IMR-90 (cell line): ENCODE data around the gene CADM2. TPM values are rescaled to one million over a fixed set of nuclear protein-coding genes. Genes with fewer than 3 reads are reported as not detected.

Experiments
- ATAC-seq: fragments of 200-7000 bp; cut with Tn5 transposase; 2 replicates; pipeline ENCODE4 v1.9.1; 2020; ENCODE audit warnings: low read depth, mild to moderate bottlenecking, moderate library complexity
- BruUV-seq: library from RNA; stranded (reverse); fragments of 400-500 nt; replicated peaks from 2 replicates; lab custom pipeline; 2021; lab: Mats Ljungman, UMichigan
- CTCF ChIA-PET: fragments of 300-600 bp; formaldehyde crosslinking; extraction: SDS; loops from one replicate; lab custom pipeline; 2021; ENCODE audit warnings: antibody characterized with exemption; lab: Yijun Ruan, JAX
- POLR2A ChIA-PET: fragments of 300-600 bp; sonication (Branson Sonifier 250); formaldehyde crosslinking; loops from one replicate; lab custom pipeline; 2022; ENCODE audit warnings: antibody characterized with exemption; ENCODE audit not compliant: unreplicated experiment; lab: Charles Lee
- DNase-seq: peaks from one replicate; pipeline ENCODE4 v3.0.0; 2013
- H2AFZ ChIP-seq: replicated peaks from 2 replicates; pipeline ENCODE3; 2013; ENCODE audit warnings: low read length, mild to moderate bottlenecking; ENCODE audit not compliant: poor library complexity
- H2AK5ac ChIP-seq: 2 replicates; pipeline ENCODE4 v1.6.1; 2013; ENCODE audit warnings: low read depth, low read length, inconsistent platforms
- H2AK9ac ChIP-seq: replicated peaks from 2 replicates; pipeline ENCODE3; 2013; ENCODE audit warnings: mild to moderate bottlenecking, low read depth, low read length, moderate library complexity; ENCODE audit not compliant: poor library complexity
- H2BK120ac ChIP-seq: 2 replicates; pipeline ENCODE4 v1.6.1; 2013; ENCODE audit warnings: low read depth, low read length, inconsistent platforms
- H2BK15ac ChIP-seq: 3 replicates; pipeline ENCODE4 v1.6.1; 2013; ENCODE audit warnings: low read depth, low read length, inconsistent platforms
- H2BK20ac ChIP-seq: 2 replicates; pipeline ENCODE4 v1.6.1; 2013; ENCODE audit warnings: low read depth, mild to moderate bottlenecking, inconsistent platforms, low read length, moderate library complexity
- H2BK5ac ChIP-seq: 2 replicates; pipeline ENCODE4 v1.6.1; 2013; ENCODE audit warnings: mild to moderate bottlenecking, low read depth, low read length, inconsistent platforms; ENCODE audit not compliant: poor library complexity, severe bottlenecking
- H3K14ac ChIP-seq: replicated peaks from 2 replicates; pipeline ENCODE4 v1.6.1; 2013; ENCODE audit warnings: low read depth, low read length, inconsistent platforms
- H3K18ac ChIP-seq: 2 replicates; pipeline ENCODE4 v1.6.1; 2013; ENCODE audit warnings: low read depth, low read length, control low read depth
- H3K23ac ChIP-seq: 2 replicates; pipeline ENCODE4 v1.6.1; 2013; ENCODE audit warnings: low read depth, low read length, inconsistent platforms
- H3K27ac ChIP-seq: 2 replicates; pipeline ENCODE4 v1.5.1; 2013; ENCODE audit warnings: mild to moderate bottlenecking, control low read depth, low read length; ENCODE audit not compliant: insufficient read depth
- H3K27me3 ChIP-seq: 2 replicates; pipeline ENCODE4 v1.6.1; 2013; ENCODE audit warnings: low read length; ENCODE audit not compliant: control insufficient read depth, insufficient read depth
- H3K36me3 ChIP-seq: 2 replicates; pipeline ENCODE4 v1.6.1; 2013; ENCODE audit warnings: low read length, mixed read lengths; ENCODE audit not compliant: control insufficient read depth, insufficient read depth
- H3K4ac ChIP-seq: 2 replicates; pipeline ENCODE4 v1.6.1; 2013; ENCODE audit warnings: low read depth, low read length, inconsistent platforms
- H3K4me1 ChIP-seq: 2 replicates; pipeline ENCODE4 v1.6.1; 2013; ENCODE audit warnings: low read length, mixed read lengths; ENCODE audit not compliant: control insufficient read depth, insufficient read depth
- H3K4me2 ChIP-seq: 2 replicates; pipeline ENCODE4 v1.6.1; 2013; ENCODE audit warnings: low read depth, mild to moderate bottlenecking, control low read depth, low read length, moderate library complexity
- H3K4me3 ChIP-seq: 2 replicates; pipeline ENCODE4 v1.5.1; 2013; ENCODE audit warnings: low read depth, mild to moderate bottlenecking, control low read depth, low read length, moderate library complexity; ENCODE audit not compliant: insufficient read depth
- H3K56ac ChIP-seq: 2 replicates; pipeline ENCODE4 v1.6.1; 2013; ENCODE audit warnings: low read length, inconsistent platforms; ENCODE audit not compliant: insufficient read depth; ENCODE audit errors: extremely low read depth
- H3K79me1 ChIP-seq, 2 experiments: 2 replicates each; pipeline ENCODE4 v1.6.1; 2013; ENCODE audit warnings: low read length in 2 of 2, inconsistent platforms in 1 of 2, low read depth in 1 of 2
- H3K9ac ChIP-seq: 2 replicates; pipeline ENCODE4 v1.6.1; 2013; ENCODE audit warnings: low read depth, low read length, control low read depth
- H3K9me1 ChIP-seq: 2 replicates; pipeline ENCODE4 v1.6.1; 2013; ENCODE audit warnings: low read length, inconsistent platforms; ENCODE audit not compliant: insufficient read depth
- H3K9me3 ChIP-seq: 2 replicates; pipeline ENCODE4 v1.6.1; 2013; ENCODE audit warnings: low read length; ENCODE audit not compliant: control insufficient read depth, insufficient read depth
- H4K20me1 ChIP-seq: 2 replicates; pipeline ENCODE4 v1.6.1; 2013; ENCODE audit warnings: low read length, inconsistent platforms; ENCODE audit not compliant: insufficient read depth
- H4K5ac ChIP-seq: 2 replicates; pipeline ENCODE4 v1.6.1; 2013; ENCODE audit warnings: mild to moderate bottlenecking, low read depth, low read length, control low read depth
- H4K8ac ChIP-seq, 2 experiments: 2 replicates each; pipeline ENCODE4 v1.6.1; 2013; ENCODE audit warnings: low read depth in 2 of 2, low read length in 2 of 2, control low read depth in 1 of 2, inconsistent platforms in 1 of 2
- H4K91ac ChIP-seq: 2 replicates; pipeline ENCODE4 v1.6.1; 2013; ENCODE audit warnings: low read depth, low read length, inconsistent platforms; ENCODE audit not compliant: insufficient read depth
- BHLHE40 ChIP-seq: fragments of 150-350 bp; IDR thresholded peaks from 2 replicates; pipeline ENCODE4 v1.6.1; 2016; ENCODE audit warnings: mild to moderate bottlenecking, low read depth, low read length
- CEBPB ChIP-seq: IDR thresholded peaks from 2 replicates; pipeline ENCODE4 v1.6.1; 2012; ENCODE audit warnings: low read depth, low read length, improper control_type of control experiment
- CHD1 ChIP-seq: IDR thresholded peaks from 2 replicates; pipeline ENCODE4 v1.6.1; 2012; ENCODE audit warnings: low read depth, low read length, improper control_type of control experiment
- CTCF ChIP-seq: conservative IDR thresholded peaks from 2 replicates; pipeline ENCODE4 v1.5.1; 2012; ENCODE audit warnings: mild to moderate bottlenecking, low read depth, low read length, improper control_type of control experiment
- ELK1 ChIP-seq: fragments of 150-350 bp; IDR thresholded peaks from 2 replicates; pipeline ENCODE4 v1.6.1; 2016; ENCODE audit warnings: low read depth, mild to moderate bottlenecking, low read length, moderate library complexity, borderline replicate concordance
- FOS ChIP-seq: fragments of 150-350 bp; IDR thresholded peaks from 2 replicates; pipeline ENCODE4 v1.6.1; 2016; ENCODE audit warnings: low read depth, low read length
- MAFK ChIP-seq: IDR thresholded peaks from 2 replicates; pipeline ENCODE4 v1.6.1; 2012; ENCODE audit warnings: low read depth, low read length, improper control_type of control experiment
- MAZ ChIP-seq: IDR thresholded peaks from 2 replicates; pipeline ENCODE4 v1.6.1; 2012; ENCODE audit warnings: low read depth, mild to moderate bottlenecking, low read length, improper control_type of control experiment, moderate library complexity, borderline replicate concordance
- MXI1 ChIP-seq: IDR thresholded peaks from 2 replicates; pipeline ENCODE4 v1.6.1; 2012; ENCODE audit warnings: low read depth, mild to moderate bottlenecking, low read length, moderate library complexity, borderline replicate concordance
- NFE2L2 ChIP-seq: fragments of 150-350 bp; IDR thresholded peaks from 2 replicates; pipeline ENCODE4 v1.6.1; 2016; ENCODE audit warnings: low read depth, mild to moderate bottlenecking, low read length
- POLR2A ChIP-seq: IDR thresholded peaks from 2 replicates; pipeline ENCODE4 v1.6.1; 2012; ENCODE audit warnings: mild to moderate bottlenecking, low read depth, low read length
- RAD21 ChIP-seq: IDR thresholded peaks from 2 replicates; pipeline ENCODE4 v1.6.1; 2012; ENCODE audit warnings: low read length, improper control_type of control experiment
- RCOR1 ChIP-seq: IDR thresholded peaks from 2 replicates; pipeline ENCODE4 v1.6.1; 2012; ENCODE audit warnings: mild to moderate bottlenecking, low read length, improper control_type of control experiment; ENCODE audit not compliant: insufficient replicate concordance
- RFX5 ChIP-seq: IDR thresholded peaks from 2 replicates; pipeline ENCODE4 v1.8.0; 2012; ENCODE audit warnings: low read depth, mild to moderate bottlenecking, low read length, moderate library complexity
- SMC3 ChIP-seq: fragments of 150-350 bp; IDR thresholded peaks from 2 replicates; pipeline ENCODE4 v1.6.1; 2016; ENCODE audit warnings: low read depth, mild to moderate bottlenecking, antibody characterized with exemption, low read length, moderate library complexity
- USF2 ChIP-seq: fragments of 150-350 bp; IDR thresholded peaks from 2 replicates; pipeline ENCODE4 v1.6.1; 2017; ENCODE audit warnings: mild to moderate bottlenecking, antibody characterized with exemption, low read length, low read depth
- WGBS, 2 experiments: methylation state at CpG; one replicate each; pipeline versions ENCODE4 v1.1.5 to v1.1.7; 2013; ENCODE audit warnings: missing lambda C conversion rate in 2 of 2; ENCODE audit not compliant: insufficient read length in 1 of 2; ENCODE audit errors: extremely low coverage in 2 of 2; 5-methylcytosine and 5-hydroxymethylcytosine counted together
- dilution Hi-C: fragments of 300-500 bp; cut with HindIII; formaldehyde crosslinking; loops from one replicate; pipeline ENCODE4 v1.14.3; 2018; ENCODE audit warnings: low sequenced_read_pairs; ENCODE audit not compliant: unreplicated experiment
- in situ Hi-C: fragments of 300-500 bp; cut with MboI; formaldehyde crosslinking; loops from 3 replicates; pipeline ENCODE4 v1.14.3; 2019; ENCODE audit warnings: low sequenced_read_pairs, inconsistent platforms, mixed read lengths
- intact Hi-C: fragments of 100-400 bp; cut with micrococcal nuclease; formaldehyde crosslinking; loops from 2 replicates; pipeline ENCODE4 v1.10.0; 2022
- polyA plus RNA-seq, 3 experiments: library from polyadenylated mRNA; depleted of rRNA; stranded (reverse); fragments of >200 nt; gene quantifications; 2 replicates each; pipeline ENCODE4 v1.2.3, GENCODE V29; 2012; ENCODE audit warnings: low replicate concordance in 1 of 3
- total RNA-seq: library from RNA; depleted of rRNA; stranded (reverse); fragments of >200 nt; gene quantifications from 2 replicates; pipeline ENCODE4 v1.2.3, GENCODE V29; 2012

CADM2 gene
- total and polyA plus RNA-seq, 2 of the 4 experiments (the other 2 are of a cell fraction), result not detected

GRCh38 chr3:85397434-85397833 is 438.6 kb downstream of the CADM2 start:
- Histone ChIP-seq H3K14ac (no peak overlapping the region), H4K20me1 (no peaks in the 10 kb centered on the region), H3K9ac (no peak overlapping the region), H3K4ac (no peak overlapping the region), H3K18ac (no peak overlapping the region), H3K9me3 (no peaks in the 10 kb centered on the region), H2AFZ (no peak overlapping the region), H3K27me3 (no peaks in the 10 kb centered on the region), H2BK15ac (no peak overlapping the region), H4K91ac (no peak overlapping the region), H3K4me1 (no peaks in the 10 kb centered on the region), H3K36me3 (no peaks in the 10 kb centered on the region), H3K4me2 (no peak overlapping the region), H3K56ac (no peak overlapping the region), H3K4me3 (no peak overlapping the region), H3K79me1 (no peaks in the 10 kb centered on the region), H3K27ac (no peak overlapping the region), H4K5ac (no peak overlapping the region), H2BK5ac (no peak overlapping the region), H2AK9ac (no peak overlapping the region), H2BK120ac (no peak overlapping the region), H3K9me1 (no peaks in the 10 kb centered on the region), H4K8ac (no peak overlapping the region), H3K23ac (no peak overlapping the region), H2AK5ac (no peak overlapping the region), H2BK20ac (no peak overlapping the region)
- dilution Hi-C loops, result no loop called here
- ChIA-PET POLR2A (no interaction called here), CTCF (no interaction called here)
- TF ChIP-seq CEBPB (no peak), RCOR1 (no peak), POLR2A (no peak), MAZ (no peak), USF2 (no peak), SMC3 (no peak), FOS (no peak), RAD21 (no peak), MAFK (no peak), NFE2L2 (no peak), ELK1 (no peak), CTCF (no peak), CHD1 (no peak), BHLHE40 (no peak), MXI1 (no peak), RFX5 (no peak)
- no TSS peak for BruUV-seq
- intact Hi-C loops, result no loop called here
- DNase-seq (no peak), ATAC-seq (no peak)
- WGBS, 2 experiments, result no CpG with 5 or more reads among the region's 2 CpGs
- in situ Hi-C loops, result no loop called here
